A673 (cell line): Measurements from ENCODE around the gene MTX1. TPM values are rescaled to one million over a fixed set of nuclear protein-coding genes. Genes with fewer than 3 reads are reported as not detected.
A peak's percentile ranks its signal among the peaks of the same experiment; 100 is the strongest.

Experiments
- BruUV-seq: library from RNA; stranded (reverse); fragments of 400-500 nt; replicated peaks from 2 replicates; lab custom pipeline; 2021; lab: Mats Ljungman, UMichigan
- CTCF ChIA-PET: fragments of 300-600 bp; sonication (Branson Sonifier 250); formaldehyde crosslinking; loops from one replicate; lab custom pipeline; 2022; ENCODE audit warnings: antibody characterized with exemption; lab: Charles Lee
- POLR2A ChIA-PET: fragments of 300-600 bp; sonication (Branson Sonifier 250); formaldehyde crosslinking; loops from one replicate; lab custom pipeline; 2022; ENCODE audit warnings: antibody characterized with exemption; ENCODE audit not compliant: low non-redundant PET; lab: Charles Lee
- DNase-seq: peaks from one replicate; pipeline ENCODE4 v3.0.0-alpha.2; 2015; ENCODE audit warnings: low spot score
- H3K27ac ChIP-seq: fragments of 200-600 bp; sonication (generic); 2 replicates; pipeline ENCODE4 v1.5.1; 2016; ENCODE audit warnings: mixed run types, low read depth, mild to moderate bottlenecking, mixed read lengths, antibody characterized with exemption, low read length; ENCODE audit not compliant: poor library complexity, severe bottlenecking
- H3K27me3 ChIP-seq: fragments of 200-600 bp; sonication (generic); replicated peaks from 2 replicates; pipeline ENCODE4 v1.6.1; 2017; ENCODE audit warnings: mixed run types, low read depth, mild to moderate bottlenecking, mixed read lengths, antibody characterized with exemption, low read length; ENCODE audit not compliant: insufficient read depth, poor library complexity
- H3K36me3 ChIP-seq: fragments of 200-600 bp; sonication (generic); 2 replicates; pipeline ENCODE4 v1.6.1; 2016; ENCODE audit warnings: mixed run types, mild to moderate bottlenecking, mixed read lengths, antibody characterized with exemption, low read length; ENCODE audit not compliant: insufficient read depth, poor library complexity, severe bottlenecking
- H3K4me1 ChIP-seq: fragments of 200-600 bp; sonication (generic); 2 replicates; pipeline ENCODE4 v1.6.1; 2017; ENCODE audit warnings: mixed run types, mild to moderate bottlenecking, mixed read lengths, antibody characterized with exemption, low read length; ENCODE audit not compliant: insufficient read depth, poor library complexity, severe bottlenecking
- H3K4me3 ChIP-seq: fragments of 200-600 bp; sonication (generic); 2 replicates; pipeline ENCODE4 v1.5.1; 2016; ENCODE audit warnings: low read depth, mixed run types, mild to moderate bottlenecking, mixed read lengths, low read length; ENCODE audit not compliant: poor library complexity, severe bottlenecking
- H3K9me3 ChIP-seq: fragments of 200-600 bp; sonication (generic); 2 replicates; pipeline ENCODE4 v1.6.1; 2016; ENCODE audit warnings: mixed run types, low read depth, mild to moderate bottlenecking, mixed read lengths, antibody characterized with exemption, low read length; ENCODE audit not compliant: poor library complexity, severe bottlenecking
- EZH2 ChIP-seq: fragments of 200-600 bp; sonication (generic); IDR thresholded peaks from 2 replicates; pipeline ENCODE4 v1.6.1; 2017; ENCODE audit warnings: borderline replicate concordance, low read depth, mild to moderate bottlenecking, mixed read lengths, antibody characterized with exemption, low read length; ENCODE audit not compliant: poor library complexity, severe bottlenecking
- intact Hi-C: fragments of 100-400 bp; cut with micrococcal nuclease; formaldehyde crosslinking; loops from one replicate; pipeline ENCODE4 v1.10.0; 2022; ENCODE audit not compliant: unreplicated experiment
- total RNA-seq: library from RNA; stranded (reverse); gene quantifications from 2 replicates; pipeline ENCODE4 v1.2.3, GENCODE V29; 2021
- TF ChIP-seq, protein P1 (sequence below): fragments of 300-800, 200-600 bp; sonication (generic); conservative IDR thresholded peaks from 2 replicates; pipeline ENCODE4 v1.5.1; 2017; ENCODE audit warnings: low read depth, mild to moderate bottlenecking, antibody characterized with exemption, low read length, moderate library complexity, mixed read lengths

Gene MTX1
- total RNA-seq, 1 experiment from 2014 or later: 65.2 TPM

DNA sequence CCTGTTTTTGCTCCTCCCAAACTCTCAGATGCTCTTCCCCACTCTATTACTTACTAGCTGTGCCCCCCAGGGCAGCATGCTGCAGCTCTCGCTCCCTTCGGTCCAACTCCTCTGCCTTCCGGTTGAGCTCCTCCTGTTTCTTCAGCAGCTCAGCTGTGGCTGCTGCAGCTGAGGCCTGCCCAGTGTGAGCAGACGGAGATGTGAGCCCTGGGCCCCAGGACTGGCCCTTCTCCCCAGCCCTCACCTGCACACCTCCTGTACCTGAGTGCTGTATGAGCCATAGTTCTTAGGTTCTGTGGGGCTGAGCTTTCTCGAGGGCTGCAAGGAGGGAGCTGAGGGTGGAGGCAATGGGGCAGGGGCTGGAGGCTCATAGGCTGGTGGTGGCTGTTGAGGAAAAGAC is 51.8 kb downstream of the MTX1 start:
- CTCF ChIA-PET: no interaction called here
- intact Hi-C loops: no loop called here
- no TSS peak for BruUV-seq
- DNase-seq: no peak
- Histone ChIP-seq H3K4me3 (no peak overlapping the region), H3K36me3 (peaks cover 44% of the 10 kb centered on the region), H3K9me3 (no peaks in the 10 kb centered on the region), H3K4me1 (peaks cover 8% of the 10 kb centered on the region), H3K27me3 (no peaks in the 10 kb centered on the region), H3K27ac (no peak overlapping the region)
- TF ChIP-seq EZH2: no peak
- TF ChIP-seq, protein P1, sequence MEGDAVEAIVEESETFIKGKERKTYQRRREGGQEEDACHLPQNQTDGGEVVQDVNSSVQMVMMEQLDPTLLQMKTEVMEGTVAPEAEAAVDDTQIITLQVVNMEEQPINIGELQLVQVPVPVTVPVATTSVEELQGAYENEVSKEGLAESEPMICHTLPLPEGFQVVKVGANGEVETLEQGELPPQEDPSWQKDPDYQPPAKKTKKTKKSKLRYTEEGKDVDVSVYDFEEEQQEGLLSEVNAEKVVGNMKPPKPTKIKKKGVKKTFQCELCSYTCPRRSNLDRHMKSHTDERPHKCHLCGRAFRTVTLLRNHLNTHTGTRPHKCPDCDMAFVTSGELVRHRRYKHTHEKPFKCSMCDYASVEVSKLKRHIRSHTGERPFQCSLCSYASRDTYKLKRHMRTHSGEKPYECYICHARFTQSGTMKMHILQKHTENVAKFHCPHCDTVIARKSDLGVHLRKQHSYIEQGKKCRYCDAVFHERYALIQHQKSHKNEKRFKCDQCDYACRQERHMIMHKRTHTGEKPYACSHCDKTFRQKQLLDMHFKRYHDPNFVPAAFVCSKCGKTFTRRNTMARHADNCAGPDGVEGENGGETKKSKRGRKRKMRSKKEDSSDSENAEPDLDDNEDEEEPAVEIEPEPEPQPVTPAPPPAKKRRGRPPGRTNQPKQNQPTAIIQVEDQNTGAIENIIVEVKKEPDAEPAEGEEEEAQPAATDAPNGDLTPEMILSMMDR: no peak
- POLR2A ChIA-PET: no interaction called here

DNA sequence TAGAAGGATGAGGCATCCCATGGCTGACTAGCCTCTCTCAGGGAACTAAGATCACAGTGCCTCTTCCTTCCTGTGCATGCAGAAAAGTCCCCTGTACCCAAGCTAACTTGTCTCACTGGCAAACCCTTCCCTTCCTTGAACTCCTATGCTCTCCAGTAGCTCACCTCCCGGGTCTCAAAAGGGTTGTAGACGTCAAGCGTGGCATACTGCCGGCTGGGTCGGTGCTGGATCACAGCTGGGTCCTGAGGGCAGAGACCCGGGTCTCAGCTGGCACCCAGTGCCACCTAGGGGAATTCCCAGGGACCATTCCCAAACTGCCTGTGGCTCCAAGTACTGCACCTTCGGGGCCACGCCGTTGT is 53.0 kb downstream of the MTX1 start:
- intact Hi-C loops: no loop called here
- CTCF ChIA-PET: interaction anchor here (0.5 to 1.9 kb wide), 3 partner anchors 11 to 334 kb away, joined by 3 to 12 read pairs (median 6); no protein-coding TSS in a partner anchor
- H3K36me3 ChIP-seq: peaks cover 55% of the 10 kb centered on the region
- H3K27ac ChIP-seq: peak overlapping the region; percentile 81
- peak; percentile 26 for DNase-seq
- TF ChIP-seq EZH2: no peak
- TF ChIP-seq, protein P1: peak; percentile 26; the same call in 1 of the 2 replicates
- BruUV-seq: no TSS peak
- peaks cover 2% of the 10 kb centered on the region for H3K4me1 ChIP-seq
- no peaks in the 10 kb centered on the region for H3K9me3 ChIP-seq
- POLR2A ChIA-PET: no interaction called here
- H3K27me3 ChIP-seq: no peaks in the 10 kb centered on the region
- H3K4me3 ChIP-seq: peak overlapping the region; percentile 69

DNA sequence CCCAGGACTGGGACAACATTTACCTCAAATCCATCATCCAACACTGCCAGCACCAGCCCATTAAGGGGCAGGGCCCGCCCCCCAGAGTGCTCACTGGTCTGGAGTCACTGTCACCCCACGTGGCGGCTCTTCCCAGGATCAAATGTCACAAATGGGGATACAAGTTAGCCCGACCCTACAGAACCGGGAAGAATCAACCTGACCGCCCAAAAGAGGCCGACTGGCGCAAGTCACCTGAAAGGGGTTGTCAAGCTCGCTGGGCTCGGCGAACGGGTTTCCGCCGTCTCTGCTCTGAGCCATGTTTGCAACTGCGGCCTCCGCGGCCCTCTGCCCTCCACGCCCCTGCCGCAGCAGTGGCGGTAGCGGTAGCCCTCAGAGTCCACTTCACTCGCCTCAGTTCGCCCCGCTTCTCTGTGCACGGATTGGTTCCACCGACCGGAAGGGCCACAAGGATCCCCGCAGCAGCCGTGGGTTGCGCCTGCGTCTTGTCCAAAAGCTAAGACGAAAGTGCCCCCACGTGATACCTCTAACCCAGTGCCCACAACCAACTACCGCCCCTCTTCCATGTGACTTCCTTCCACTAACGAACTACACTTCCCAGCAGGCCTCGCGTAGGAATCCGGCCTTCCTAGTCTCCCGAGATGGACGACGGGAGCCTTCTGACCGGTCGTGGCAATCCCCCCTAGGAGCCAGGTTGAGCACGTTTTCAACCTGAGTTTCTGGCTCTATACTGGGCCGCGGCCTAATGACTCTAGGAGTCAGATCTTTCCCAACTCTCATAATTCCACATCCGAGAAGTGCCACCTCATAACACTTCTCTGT is 53.6 kb downstream of the MTX1 start, which contains the start of gene SCAMP3:
Gene SCAMP3, minus strand, starts transcription at position 509 of the 822 bp plus-strand sequence. Its CDS starts 209 bp downstream, at position 300.
- Histone ChIP-seq H3K27ac (peak within 1 kb of the TSS; percentile 81), H3K27me3 (no peaks in the 10 kb centered on the region), H3K9me3 (no peaks in the 10 kb centered on the region), H3K4me3 (peak within 1 kb of the TSS; percentile 69), H3K4me1 (peaks cover 2% of the 10 kb centered on the region), H3K36me3 (peaks cover 61% of the 10 kb centered on the region)
- TF ChIP-seq EZH2: no peak
- TF ChIP-seq, protein P1: peak; percentile 4; the same call in 1 of the 2 replicates
- ChIA-PET CTCF (interaction anchor here (0.5 to 1.9 kb wide), 3 partner anchors 11 to 333 kb away, joined by 3 to 12 read pairs (median 6); no protein-coding TSS in a partner anchor), POLR2A (no interaction called here)
- BruUV-seq: TSS peak; percentile 36
- intact Hi-C loops: no loop called here
- peak; percentile 98 for DNase-seq
